Renal cortical epithelial cell (primary cell): ENCODE data around the gene AGPAT4. TPM values are rescaled to one million over a fixed set of nuclear protein-coding genes. Genes with fewer than 3 reads are reported as not detected.

Source experiments
- DNase-seq: peaks from one replicate; pipeline ENCODE4 v3.0.0-alpha.2; 2011; ENCODE audit warnings: low read depth
- total RNA-seq: library from RNA; depleted of rRNA; stranded (reverse); fragments of >200 nt; gene quantifications from 2 replicates; pipeline ENCODE4 v1.2.3, GENCODE V29; 2014

Gene AGPAT4
- total RNA-seq, 1 donor from 2014 or later: 19.0 TPM

DNA sequence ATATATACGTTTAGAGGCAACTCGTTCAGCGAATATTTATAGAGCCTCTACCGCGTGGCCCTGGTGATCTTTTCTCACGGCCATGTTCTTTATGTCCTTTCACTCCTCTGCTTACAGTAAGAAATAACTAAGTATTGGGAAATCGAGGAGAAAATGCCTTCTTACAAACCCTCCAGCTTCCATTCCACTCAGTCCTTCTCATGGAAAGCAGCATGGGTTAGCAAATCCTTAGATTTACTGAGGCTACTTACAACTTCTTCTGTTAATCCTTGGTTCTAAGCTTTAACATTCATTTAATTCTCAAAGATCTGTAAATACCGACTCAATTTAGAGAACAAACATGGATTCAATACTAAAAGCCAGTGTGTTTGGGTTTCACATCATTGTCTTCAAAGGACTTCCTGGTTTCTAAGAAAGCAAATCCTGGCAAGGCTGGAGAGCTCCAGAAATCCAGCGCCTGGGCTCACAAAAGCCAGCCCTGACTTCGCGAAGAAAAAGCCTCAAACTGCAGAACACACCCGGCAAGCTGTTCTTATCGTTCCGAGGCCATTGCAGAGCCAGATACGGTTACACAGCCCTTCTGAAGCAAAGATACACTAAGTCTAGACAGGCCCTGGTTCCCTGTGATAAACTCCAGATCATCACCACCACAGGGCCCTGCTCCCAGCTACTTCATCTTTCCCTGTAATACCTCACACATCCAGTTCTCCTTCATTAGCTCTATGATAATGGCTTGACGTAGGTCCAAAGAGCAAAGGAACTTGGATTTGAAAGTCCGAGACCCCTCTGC lies 19.2 kb downstream of the AGPAT4 start:
- DNase-seq: no peak

DNA sequence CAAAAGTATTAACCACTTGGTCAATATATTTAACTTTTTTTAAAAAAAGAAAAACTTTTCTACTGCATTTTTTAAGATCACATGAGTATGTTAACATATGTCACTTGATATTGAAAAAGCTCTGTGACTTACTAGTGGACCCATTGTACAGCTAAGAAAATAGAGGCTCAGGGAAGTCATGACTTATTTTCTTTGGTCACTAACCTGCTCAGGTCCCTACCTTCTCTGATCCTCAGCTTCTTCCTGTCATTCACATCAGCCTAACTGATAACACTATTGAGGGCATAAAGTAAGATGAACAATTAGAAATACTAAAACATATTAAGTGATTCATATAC lies 19.8 kb downstream of the AGPAT4 start:
- no peak for DNase-seq

GRCh38 chr6:161251345-161251744 lies 22.5 kb downstream of the AGPAT4 start:
- no peak for DNase-seq

- DNase-seq: no peak
Measured at GRCh38 chr6:161249327-161249726, 24.5 kb downstream of the AGPAT4 start.

DNA sequence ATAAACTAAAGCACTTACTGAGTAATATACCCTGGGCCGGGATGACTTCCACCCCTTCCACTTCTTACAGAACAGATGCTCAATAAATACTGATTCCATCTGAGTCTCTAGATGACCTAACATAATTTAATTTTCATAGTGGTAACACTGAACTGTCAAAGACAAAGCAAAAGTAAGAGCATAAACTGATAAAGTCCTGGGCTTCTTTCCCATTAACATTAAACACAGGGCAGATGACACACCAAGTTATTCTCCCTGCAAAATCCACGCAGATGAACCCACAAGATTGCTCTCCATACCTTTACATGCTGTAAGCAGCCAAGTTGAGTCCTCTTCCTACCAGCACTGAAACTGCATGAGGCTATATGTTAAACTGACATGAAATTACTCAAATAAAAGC lies 27.1 kb downstream of the AGPAT4 start:
- no peak for DNase-seq

GRCh38 chr6:161245363-161245762 lies 28.5 kb downstream of the AGPAT4 start:
- no peak for DNase-seq

DNA sequence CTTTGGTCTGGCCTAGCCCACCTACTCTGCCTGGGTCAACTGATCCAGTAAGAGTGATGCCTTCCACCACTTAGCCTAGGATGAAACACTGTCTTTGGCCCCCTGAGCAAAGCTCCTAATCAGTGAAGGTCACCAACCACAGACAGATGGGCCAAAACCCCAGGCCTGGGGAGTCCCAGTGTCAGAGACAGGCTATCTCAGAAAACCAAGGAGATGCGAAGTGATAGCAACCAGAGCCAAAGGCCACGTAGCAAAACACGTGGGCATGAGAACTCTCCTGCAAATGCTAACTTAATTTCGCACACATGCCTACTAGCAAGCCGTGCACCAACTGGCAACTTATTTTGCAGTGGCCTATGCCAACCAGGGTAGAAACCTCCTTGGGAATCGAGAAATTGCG lies 29.1 kb downstream of the AGPAT4 start:
- no peak for DNase-seq

DNA sequence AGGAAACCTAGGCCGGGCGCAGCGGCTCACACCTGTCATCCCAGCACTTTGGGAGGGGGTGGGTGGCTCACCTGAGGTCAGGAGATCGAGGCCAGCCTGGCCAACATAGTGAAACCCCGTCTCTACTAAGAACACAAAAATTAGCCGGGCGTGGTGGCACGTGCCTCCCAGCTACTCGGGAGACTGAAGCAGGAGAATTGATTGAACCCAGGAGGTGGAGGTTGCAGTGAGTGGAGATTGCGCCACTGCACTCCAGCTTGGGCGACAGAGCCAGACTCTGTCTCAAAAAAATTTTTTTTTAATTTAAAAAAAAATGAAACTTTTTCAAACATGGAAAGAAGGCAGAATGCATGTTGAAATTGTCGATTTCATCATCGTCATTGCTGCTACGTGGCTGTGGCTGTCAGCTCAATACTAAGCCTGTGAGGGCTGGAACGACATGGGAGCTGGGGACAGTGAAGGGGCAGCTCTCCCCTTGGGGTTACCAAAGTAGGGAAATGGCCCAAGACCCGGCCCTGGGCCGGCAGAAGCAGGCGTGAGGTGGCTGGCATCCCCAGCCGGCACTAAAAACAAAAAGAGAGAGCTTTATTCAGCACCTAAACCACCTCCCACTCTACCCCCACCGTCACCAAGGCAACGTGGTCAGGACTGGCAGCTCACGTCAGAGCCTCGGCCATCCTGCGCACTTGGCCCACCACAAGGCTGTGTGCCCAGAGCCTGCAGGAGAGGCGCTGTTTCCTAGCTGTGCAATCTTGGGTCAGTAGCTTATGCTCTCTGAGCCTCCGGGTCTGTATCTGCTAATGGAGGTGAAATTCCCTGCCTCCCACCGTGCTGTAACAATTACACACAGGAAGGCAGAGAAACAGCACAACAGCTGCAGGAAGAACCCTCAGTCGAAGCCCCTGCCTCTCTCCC lies 30.8 kb downstream of the AGPAT4 start:
- no peak for DNase-seq

DNA sequence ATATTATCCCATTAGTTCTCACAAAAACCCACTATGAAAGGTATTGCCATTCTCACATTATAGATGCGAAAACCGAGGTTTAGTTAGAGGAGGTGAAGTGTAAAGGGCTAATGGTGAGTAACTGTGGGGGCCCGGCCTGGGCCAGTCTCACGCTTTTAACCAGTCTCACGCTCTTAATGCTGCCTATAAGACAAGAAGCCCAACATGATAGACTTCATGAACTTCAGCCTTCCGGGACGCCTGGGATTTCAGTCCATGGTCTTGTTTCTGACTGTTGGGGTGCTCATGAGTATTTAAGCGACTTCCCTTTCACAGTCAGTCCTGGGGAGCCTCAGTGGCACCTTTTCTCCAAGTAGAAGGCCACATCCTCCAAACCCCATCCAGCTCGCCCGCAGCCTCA lies 31.7 kb downstream of the AGPAT4 start:
- no peak for DNase-seq

GRCh38 chr6:161239001-161239400 lies 34.9 kb downstream of the AGPAT4 start:
- DNase-seq: no peak

GRCh38 chr6:161238500-161238899 lies 35.4 kb downstream of the AGPAT4 start:
- no peak for DNase-seq

- no peak for DNase-seq
Measured at GRCh38 chr6:161238081-161238480, 35.8 kb downstream of the AGPAT4 start.

DNA sequence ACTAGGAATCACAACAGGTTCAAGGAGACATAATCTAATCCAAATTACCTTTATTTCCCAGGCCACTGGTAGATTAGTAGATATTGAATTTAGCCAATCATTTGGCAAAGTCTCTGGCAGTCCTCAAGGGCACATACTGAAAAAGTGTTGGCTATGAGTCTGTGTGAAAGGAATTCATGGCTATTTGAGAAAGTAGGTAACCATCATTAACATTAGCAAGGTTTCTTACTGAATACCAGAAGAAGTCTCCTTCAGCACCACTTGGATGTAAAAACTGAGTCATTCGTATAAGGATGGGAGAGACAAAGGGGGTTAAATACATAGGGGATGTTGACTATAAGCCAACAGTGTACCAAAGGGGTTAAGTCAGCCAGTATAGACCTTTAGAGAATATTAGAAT lies 36.7 kb downstream of the AGPAT4 start:
- DNase-seq: peak; percentile 53

GRCh38 chr6:161235776-161236633 lies 37.9 kb downstream of the AGPAT4 start:
- no peak for DNase-seq

- peak; percentile 83 for DNase-seq
Measured at GRCh38 chr6:161233986-161234661, 39.7 kb downstream of the AGPAT4 start.

- no peak for DNase-seq
Measured at GRCh38 chr6:161232467-161232866, 41.4 kb downstream of the AGPAT4 start.

GRCh38 chr6:161232010-161232409 lies 41.9 kb downstream of the AGPAT4 start:
- peak; percentile 66 for DNase-seq

GRCh38 chr6:161230339-161230738 lies 43.5 kb downstream of the AGPAT4 start:
- DNase-seq: no peak

DNA sequence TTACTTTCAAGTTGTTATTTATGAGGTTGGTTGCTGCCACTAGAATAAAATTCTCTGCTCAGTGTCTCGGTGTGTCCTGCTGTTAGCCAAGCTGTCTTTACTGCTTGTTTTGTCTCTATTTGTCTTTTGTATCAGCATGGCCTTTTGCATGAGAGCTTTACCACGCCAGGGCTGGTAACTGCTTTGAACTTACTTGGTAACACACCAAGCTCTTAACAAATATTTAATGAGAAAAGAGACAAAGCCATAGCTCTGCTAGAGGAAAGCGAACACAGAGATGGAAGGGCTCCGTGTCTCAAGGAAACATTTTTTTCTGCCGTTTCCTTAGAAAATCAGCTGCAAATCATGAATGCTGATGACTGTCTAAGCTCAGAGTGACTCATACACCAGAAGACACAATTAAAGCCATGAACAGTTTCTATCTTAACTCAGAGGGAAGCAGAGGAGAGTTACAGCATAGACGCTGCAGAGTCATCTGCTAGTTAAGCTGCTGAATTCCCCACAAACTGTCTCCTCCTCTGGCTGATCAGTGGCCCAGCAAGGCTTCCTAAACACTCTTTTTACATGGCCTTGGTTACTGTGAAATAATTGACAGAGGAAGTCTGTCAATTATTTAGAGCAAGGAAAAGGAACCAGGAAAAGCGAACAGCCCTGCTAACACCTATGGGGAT lies 44.8 kb downstream of the AGPAT4 start:
- peak; percentile 96 for DNase-seq

GRCh38 chr6:161228096-161228495 lies 45.8 kb downstream of the AGPAT4 start:
- DNase-seq: no peak
